ENCODE data around the gene OSGIN1.
A peak's percentile ranks its signal among the peaks of the same experiment; 100 is the strongest.
"Not testable (repeated sequence)": the region's sequence is repeated elsewhere in the genome, so short reads cannot be mapped to it uniquely, and the experiment has no call there.

Gene OSGIN1

GRCh38 chr16:83941546-83941945 is 11.5 kb upstream of the OSGIN1 start:
- DNase-seq (ENCODE audit: low read depth, low spot score) = not testable (repeated sequence)

- no peak for DNase-seq (ENCODE audit: low read depth, low spot score)
These were observed 11.0 kb upstream of the OSGIN1 start for GRCh38 chr16:83942074-83942473.

GRCh38 chr16:83942815-83943515 is 10.1 kb upstream of the OSGIN1 start:
- DNase-seq (ENCODE audit: low read depth, low spot score) = no peak

GRCh38 chr16:83943516-83944050 is 9.5 kb upstream of the OSGIN1 start:
- no peak for DNase-seq (ENCODE audit: low read depth, low spot score)

- DNase-seq (ENCODE audit: low read depth, low spot score) = no peak
These were observed 7.5 kb upstream of the OSGIN1 start for GRCh38 chr16:83945587-83945986.

- no peak for DNase-seq (ENCODE audit: low read depth, low spot score)
These were observed 6.8 kb upstream of the OSGIN1 start for GRCh38 chr16:83946154-83946780.

GRCh38 chr16:83946781-83947566 is 6.1 kb upstream of the OSGIN1 start:
- DNase-seq (ENCODE audit: low read depth, low spot score) = no peak

- no peak for DNase-seq (ENCODE audit: low read depth, low spot score)
These were observed 5.3 kb upstream of the OSGIN1 start for GRCh38 chr16:83947642-83948234.

- DNase-seq (ENCODE audit: low read depth, low spot score) = no peak
These were observed 3.9 kb upstream of the OSGIN1 start for GRCh38 chr16:83948914-83949723.

- DNase-seq (ENCODE audit: low read depth, low spot score) = no peak
These were observed 3.4 kb upstream of the OSGIN1 start for GRCh38 chr16:83949724-83950001.

GRCh38 chr16:83950862-83951399 is 2.1 kb upstream of the OSGIN1 start:
- DNase-seq (ENCODE audit: low read depth, low spot score) = not testable (repeated sequence)

- no peak for DNase-seq (ENCODE audit: low read depth, low spot score)
These were observed 1.5 kb upstream of the OSGIN1 start for GRCh38 chr16:83951544-83951943.

GRCh38 chr16:83952587-83952939 is 477 bp upstream of the OSGIN1 start:
- no peak for DNase-seq (ENCODE audit: low read depth, low spot score)

- no peak for DNase-seq (ENCODE audit: low read depth, low spot score)
These were observed 946 bp downstream of the OSGIN1 start for GRCh38 chr16:83953796-83954576.

- no peak for DNase-seq (ENCODE audit: low read depth, low spot score)
These were observed 1.6 kb downstream of the OSGIN1 start for GRCh38 chr16:83954577-83955016.

- DNase-seq (ENCODE audit: low read depth, low spot score) = no peak
These were observed 2.4 kb downstream of the OSGIN1 start for GRCh38 chr16:83955218-83956130.

GRCh38 chr16:83956336-83957289 is 3.6 kb downstream of the OSGIN1 start:
- peak; percentile 35 for DNase-seq (ENCODE audit: low read depth, low spot score)

GRCh38 chr16:83957296-83957855 is 4.3 kb downstream of the OSGIN1 start:
- DNase-seq (ENCODE audit: low read depth, low spot score) = no peak
